GM21529 (cell line): ENCODE data around the gene KCNE3.

Experiments used
- ATAC-seq: cut with Tn5 transposase; IDR thresholded peaks from one replicate; pipeline ENCODE4 v1.9.1; 2021; ENCODE audit not compliant: unreplicated experiment

KCNE3 gene

GRCh38 chr11:74471668-74472429 lies 4.5 kb upstream of the KCNE3 start:
- no peak for ATAC-seq

- no peak for ATAC-seq
Measured at GRCh38 chr11:74471037-74471436, 3.7 kb upstream of the KCNE3 start.

GRCh38 chr11:74470526-74470925 lies 3.2 kb upstream of the KCNE3 start:
- no peak for ATAC-seq

- ATAC-seq, result no peak
Measured at GRCh38 chr11:74468936-74469335, 1.6 kb upstream of the KCNE3 start.

GRCh38 chr11:74468521-74468920 lies 1.2 kb upstream of the KCNE3 start:
- ATAC-seq, result no peak

- no peak for ATAC-seq
Measured at GRCh38 chr11:74468058-74468457, 709 bp upstream of the KCNE3 start.

GRCh38 chr11:74465291-74465708 lies 2.0 kb downstream of the KCNE3 start:
- ATAC-seq, result no peak

- no peak for ATAC-seq
Measured at GRCh38 chr11:74464746-74465145, 2.6 kb downstream of the KCNE3 start.

GRCh38 chr11:74463216-74463615 lies 4.1 kb downstream of the KCNE3 start:
- ATAC-seq, result no peak

GRCh38 chr11:74462631-74463030 lies 4.7 kb downstream of the KCNE3 start:
- ATAC-seq, result no peak

- ATAC-seq, result no peak
Measured at GRCh38 chr11:74462009-74462408, 5.3 kb downstream of the KCNE3 start.

- no peak for ATAC-seq
Measured at GRCh38 chr11:74460481-74461154, 6.7 kb downstream of the KCNE3 start.

- ATAC-seq, result no peak
Measured at GRCh38 chr11:74460065-74460464, 7.3 kb downstream of the KCNE3 start.

- ATAC-seq, result no peak
Measured at GRCh38 chr11:74459584-74459983, 7.8 kb downstream of the KCNE3 start.

GRCh38 chr11:74457356-74457755 lies 10.0 kb downstream of the KCNE3 start:
- ATAC-seq, result no peak

- no peak for ATAC-seq
Measured at GRCh38 chr11:74453373-74453975, 13.9 kb downstream of the KCNE3 start.

GRCh38 chr11:74452366-74452765 lies 15.0 kb downstream of the KCNE3 start:
- ATAC-seq, result no peak

- ATAC-seq, result no peak
Measured at GRCh38 chr11:74450318-74450717, 17.0 kb downstream of the KCNE3 start.

- peak; percentile 72 for ATAC-seq
Measured at GRCh38 chr11:74449369-74449931, 17.9 kb downstream of the KCNE3 start.

- ATAC-seq, result no peak
Measured at GRCh38 chr11:74447720-74448119, 19.6 kb downstream of the KCNE3 start.

- no peak for ATAC-seq
Measured at GRCh38 chr11:74446532-74446938, 20.8 kb downstream of the KCNE3 start.
